EL (cell line): Measurements from ENCODE around the gene HPSE2.
A peak's percentile ranks its signal among the peaks of the same experiment; 100 is the strongest.
"Not testable (repeated sequence)": the region's sequence is repeated elsewhere in the genome, so short reads cannot be mapped to it uniquely, and the experiment has no call there.

Experiments used
- DNase-seq: peaks from one replicate; pipeline ENCODE4 v3.0.0-alpha.2; 2016

HPSE2 gene

GRCh38 chr10:99235658-99236626 is at the start of gene HPSE2:
HPSE2 (minus strand) TSS chr10:99235852.
- DNase-seq, result no peak

GRCh38 chr10:99280472-99280871 is 44.8 kb upstream of the HPSE2 start:
- no peak for DNase-seq

GRCh38 chr10:99279626-99280111 is 44.0 kb upstream of the HPSE2 start:
- peak; percentile 89 for DNase-seq

DNA sequence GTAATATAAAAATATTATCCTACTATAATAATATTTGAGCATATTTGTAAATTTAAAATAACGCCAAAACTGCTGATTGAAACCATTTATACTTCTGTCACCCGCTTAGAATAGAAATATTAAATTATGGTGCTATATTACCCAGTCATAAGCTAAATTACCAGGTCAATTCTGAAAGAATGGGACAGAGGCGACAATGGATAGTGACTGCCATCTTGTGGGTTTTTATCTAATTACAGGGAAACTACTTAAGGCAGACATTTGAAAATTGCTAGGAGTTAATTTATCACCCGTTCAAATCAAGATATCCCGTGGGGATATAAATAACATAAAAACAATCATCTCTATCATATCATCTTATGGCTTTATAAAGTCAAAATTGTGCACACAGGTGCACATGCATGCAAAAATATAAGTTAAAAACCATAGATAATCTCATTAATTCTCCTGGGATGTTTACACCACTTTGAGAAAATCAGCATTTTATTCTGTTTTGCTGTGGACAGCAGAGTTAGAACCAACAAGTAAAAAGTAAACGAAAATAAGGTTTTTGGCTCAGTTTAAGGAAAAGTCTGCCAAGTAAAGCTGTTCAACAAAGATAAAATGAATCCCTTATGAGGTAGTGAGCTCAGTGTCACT is 41.3 kb upstream of the HPSE2 start:
- peak; percentile 25 for DNase-seq

DNA sequence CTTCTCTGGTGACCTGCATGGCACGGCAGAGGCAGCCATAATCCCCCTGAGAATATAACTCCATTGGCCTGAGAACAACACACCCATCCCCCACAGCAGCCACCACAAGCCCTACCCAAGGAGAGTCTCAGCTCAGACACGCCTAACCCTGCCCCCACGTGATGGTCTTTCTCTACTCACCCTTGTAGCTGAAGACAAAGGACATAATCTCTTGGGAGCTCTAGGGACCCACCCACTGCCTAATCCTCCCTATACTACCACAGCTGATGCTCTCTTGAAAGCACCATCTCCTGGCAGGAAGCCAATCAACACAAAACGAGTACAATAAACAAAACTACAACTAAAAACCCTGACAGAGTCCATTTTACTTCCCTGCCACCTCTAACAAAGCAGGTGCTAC is 30.7 kb upstream of the HPSE2 start:
- no peak for DNase-seq

DNA sequence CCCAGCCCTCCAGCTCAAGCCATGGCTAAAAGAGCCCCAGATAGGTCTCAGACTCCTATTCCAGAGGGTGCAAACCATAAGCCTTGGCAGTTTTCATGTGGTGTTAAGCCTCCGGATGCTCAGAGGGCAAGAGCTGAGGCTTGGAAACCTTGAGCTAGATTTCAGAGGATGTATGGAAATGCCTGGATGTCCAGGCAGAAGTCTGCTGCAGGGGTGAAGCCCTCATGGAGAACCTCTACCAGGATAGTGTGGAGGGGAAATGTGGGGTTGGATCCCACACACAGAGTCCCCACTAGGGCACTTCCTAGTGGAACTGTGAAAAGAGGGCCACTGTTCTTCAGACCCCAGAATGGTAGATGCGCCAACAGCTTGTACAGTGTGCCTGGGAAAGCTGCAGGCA is 13.2 kb upstream of the HPSE2 start:
- no peak for DNase-seq

GRCh38 chr10:99247893-99248292 is 12.2 kb upstream of the HPSE2 start:
- not testable (repeated sequence) for DNase-seq

- DNase-seq, result no peak
Measured at GRCh38 chr10:99236627-99237309, 1.1 kb upstream of the HPSE2 start.

GRCh38 chr10:99234791-99235657 is 628 bp downstream of the HPSE2 start:
- no peak for DNase-seq

DNA sequence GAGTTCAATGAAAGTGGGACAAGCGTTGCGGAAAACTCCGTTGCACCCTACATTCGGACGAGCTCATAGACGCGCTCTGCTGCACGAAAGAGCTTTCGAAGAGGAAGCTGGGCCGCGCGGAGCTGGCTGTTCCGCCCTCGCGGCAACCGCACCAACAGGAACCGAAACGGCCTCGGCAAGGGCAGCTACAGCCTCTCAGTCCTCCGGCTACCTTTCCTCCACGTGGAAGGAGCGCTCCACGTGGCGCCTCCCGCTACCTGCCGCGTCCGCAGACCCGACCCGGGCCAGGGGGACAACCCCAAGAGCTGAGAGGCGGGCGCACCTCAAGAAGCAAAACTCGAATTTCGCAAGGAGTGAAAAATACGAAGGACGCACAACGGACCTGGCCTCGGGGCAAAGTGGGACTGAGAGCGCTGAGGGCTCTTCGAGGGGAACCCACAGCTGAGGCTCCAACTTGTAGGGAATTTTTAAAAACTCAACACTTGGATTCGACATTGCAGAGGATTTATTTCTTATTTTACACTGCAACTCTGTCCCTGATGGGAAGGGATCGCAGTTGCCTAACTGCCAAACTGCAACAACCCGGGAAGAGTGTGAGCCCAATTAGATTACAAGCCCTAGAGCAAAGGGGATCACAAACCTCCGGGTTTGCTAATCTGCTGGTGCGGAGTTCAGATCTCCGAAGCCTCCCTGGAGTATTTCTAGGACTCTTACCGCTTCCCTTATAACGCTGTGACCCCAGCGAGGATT is 1.4 kb downstream of the HPSE2 start:
- DNase-seq, result peak; percentile 55

GRCh38 chr10:99233689-99234037 is 2.0 kb downstream of the HPSE2 start:
- DNase-seq, result no peak

DNA sequence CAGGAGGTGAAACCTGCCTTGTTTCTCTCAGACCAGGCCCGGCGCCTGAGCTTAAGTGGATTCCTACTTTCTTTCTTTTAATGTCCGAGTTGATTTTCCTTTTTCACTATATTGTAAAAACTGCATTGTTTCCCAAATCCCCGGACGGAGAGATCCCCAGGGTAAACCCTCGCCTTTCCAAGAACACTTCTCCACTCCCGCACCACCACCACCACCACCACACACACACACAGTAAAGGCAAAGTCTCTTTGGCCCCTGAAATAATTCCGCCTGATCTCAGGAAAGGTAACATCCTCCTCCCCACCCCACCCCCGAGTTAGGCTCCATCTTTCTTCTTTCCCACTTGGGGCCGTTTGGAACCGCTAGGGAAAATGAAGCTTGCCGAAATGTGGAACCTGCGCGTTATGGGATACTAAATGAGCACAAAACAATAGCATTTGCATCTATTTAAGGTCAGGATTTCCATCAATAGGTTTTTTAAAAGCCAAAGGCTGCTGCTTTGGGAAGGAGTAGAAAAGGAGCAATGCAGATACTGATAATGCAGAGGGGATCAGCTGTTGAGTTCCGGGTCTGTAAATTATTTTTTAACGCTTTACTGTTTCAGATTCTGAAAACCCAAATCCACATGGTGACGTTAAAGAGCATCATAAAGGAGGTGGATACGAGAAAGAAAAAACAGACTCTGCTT is 2.5 kb downstream of the HPSE2 start:
- no peak for DNase-seq

DNA sequence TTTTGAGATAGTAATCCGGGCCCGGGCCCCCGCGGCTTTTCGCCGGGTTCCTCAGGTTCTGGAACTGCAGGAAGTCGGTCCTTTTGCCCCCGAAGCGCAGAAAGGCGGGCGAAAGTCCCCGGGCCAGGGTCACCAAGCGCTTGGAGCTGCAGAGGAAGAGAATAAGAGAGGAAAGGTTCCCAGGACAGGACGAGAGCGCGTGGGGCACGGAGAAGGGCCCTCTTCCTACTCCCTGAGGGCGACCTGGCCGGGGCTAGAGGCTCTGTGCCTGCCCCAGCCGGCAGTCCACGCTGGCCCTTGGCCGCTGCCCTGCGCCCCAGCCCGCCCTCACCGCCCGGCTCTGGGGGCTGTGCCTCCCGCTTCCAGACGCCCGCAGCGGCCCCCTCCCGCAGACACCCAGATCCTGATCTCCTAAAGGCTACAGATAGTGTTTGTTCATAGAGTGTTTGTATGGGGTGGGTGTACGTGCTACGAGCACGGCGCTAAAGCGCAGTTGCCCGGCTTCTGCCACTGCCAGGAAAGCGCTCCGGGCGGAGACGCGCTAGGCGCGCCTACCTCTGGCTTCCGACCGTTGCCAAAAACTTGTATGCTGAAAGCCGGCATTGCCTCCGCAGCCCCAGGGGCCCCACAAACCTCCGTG is 3.2 kb downstream of the HPSE2 start:
- no peak for DNase-seq

- no peak for DNase-seq
Measured at GRCh38 chr10:99224766-99225165, 10.9 kb downstream of the HPSE2 start.

- DNase-seq, result no peak
Measured at GRCh38 chr10:99207340-99207739, 28.3 kb downstream of the HPSE2 start.

DNA sequence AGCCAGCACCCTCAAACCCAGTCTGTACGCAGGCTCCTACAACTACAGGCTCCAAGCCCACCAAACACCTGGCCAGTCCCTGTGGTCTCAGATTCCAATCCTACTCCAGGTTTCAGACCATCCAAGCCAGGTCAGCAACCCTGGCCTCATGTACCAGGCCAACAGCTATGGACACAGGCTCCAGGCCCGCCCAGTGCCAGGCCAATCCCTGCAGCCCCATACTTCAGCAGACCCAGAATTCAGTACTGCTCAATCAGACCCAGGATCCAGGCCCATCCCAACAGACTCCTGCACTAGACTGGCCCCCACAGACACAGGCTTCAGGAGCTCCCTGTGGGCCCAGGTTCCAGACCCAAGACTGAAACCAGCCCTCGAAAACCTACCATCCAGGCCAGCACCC is 32.3 kb downstream of the HPSE2 start:
- DNase-seq, result no peak

GRCh38 chr10:99172950-99173349 is 62.7 kb downstream of the HPSE2 start:
- DNase-seq, result no peak

DNA sequence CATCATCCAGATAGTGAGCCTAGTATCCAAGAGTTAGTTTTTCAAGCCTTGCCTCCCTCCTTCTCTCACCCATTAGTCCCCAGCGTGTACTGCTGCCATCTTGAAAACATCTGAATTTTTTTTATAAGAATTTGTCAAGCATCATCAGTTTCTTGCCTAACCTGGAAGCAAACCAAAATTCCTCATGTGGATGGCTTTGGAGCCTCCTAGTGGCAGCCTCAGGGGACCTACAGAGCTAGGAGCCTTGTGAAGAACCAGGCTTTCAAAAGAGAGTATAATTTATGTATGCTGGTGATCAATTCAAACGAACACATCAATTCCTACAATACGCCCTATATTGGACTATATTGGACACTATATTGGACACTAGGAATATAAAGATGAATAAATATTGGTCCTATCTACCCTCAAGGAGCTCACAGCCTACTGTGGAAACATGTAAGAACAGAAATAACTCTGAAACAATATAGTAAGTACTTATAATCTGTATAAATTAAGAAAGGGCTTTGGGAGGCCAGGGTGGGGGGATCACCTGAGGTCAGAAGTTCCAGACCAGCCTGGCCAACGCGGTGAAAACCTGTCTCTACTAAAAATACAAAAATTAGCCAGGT is 63.4 kb downstream of the HPSE2 start:
- peak; percentile 46 for DNase-seq

- no peak for DNase-seq
Measured at GRCh38 chr10:99170116-99170675, 65.5 kb downstream of the HPSE2 start.

GRCh38 chr10:99161165-99161564 is 74.5 kb downstream of the HPSE2 start:
- DNase-seq, result no peak
